Myocyte (in vitro differentiated cells): Measurements from ENCODE around the gene CCDC183. TPM values are rescaled to one million over a fixed set of nuclear protein-coding genes. Genes with fewer than 3 reads are reported as not detected.
"Not testable (repeated sequence)": the region's sequence is repeated elsewhere in the genome, so short reads cannot be mapped to it uniquely, and the experiment has no call there.

ENCODE experiments used
- DNase-seq: peaks from one replicate; pipeline ENCODE4 v3.0.0-alpha.2; 2012; ENCODE audit warnings: low read depth
- total RNA-seq: library from RNA; depleted of rRNA; stranded (reverse); fragments of >200 nt; gene quantifications from 2 replicates; pipeline ENCODE4 v1.2.3, GENCODE V29; 2014

Gene CCDC183
- total RNA-seq, 1 donor from 2014 or later = 0.70 TPM

GRCh38 chr9:136837146-136837855 lies 41.2 kb downstream of the CCDC183 start:
- no peak for DNase-seq

DNA sequence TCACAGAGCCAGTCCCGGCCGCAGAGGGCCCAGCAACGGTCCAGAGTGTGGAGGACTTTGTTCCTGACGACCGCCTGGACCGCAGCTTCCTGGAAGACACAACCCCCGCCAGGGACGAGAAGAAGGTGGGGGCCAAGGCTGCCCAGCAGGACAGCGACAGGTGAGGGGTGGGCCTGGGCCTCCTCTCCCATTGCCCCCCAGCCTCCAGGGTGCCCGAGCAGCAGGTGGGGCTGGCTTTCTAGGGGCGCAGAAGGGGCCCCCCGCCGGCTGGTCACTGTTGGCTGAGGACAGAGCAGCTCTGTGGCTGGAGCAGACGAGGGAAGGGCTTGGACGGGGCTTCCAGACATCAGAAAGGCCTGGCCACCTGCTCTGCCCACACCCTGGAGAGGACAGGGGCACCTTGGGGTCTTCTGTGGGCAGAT lies 41.7 kb downstream of the CCDC183 start:
- DNase-seq = not testable (repeated sequence)

DNA sequence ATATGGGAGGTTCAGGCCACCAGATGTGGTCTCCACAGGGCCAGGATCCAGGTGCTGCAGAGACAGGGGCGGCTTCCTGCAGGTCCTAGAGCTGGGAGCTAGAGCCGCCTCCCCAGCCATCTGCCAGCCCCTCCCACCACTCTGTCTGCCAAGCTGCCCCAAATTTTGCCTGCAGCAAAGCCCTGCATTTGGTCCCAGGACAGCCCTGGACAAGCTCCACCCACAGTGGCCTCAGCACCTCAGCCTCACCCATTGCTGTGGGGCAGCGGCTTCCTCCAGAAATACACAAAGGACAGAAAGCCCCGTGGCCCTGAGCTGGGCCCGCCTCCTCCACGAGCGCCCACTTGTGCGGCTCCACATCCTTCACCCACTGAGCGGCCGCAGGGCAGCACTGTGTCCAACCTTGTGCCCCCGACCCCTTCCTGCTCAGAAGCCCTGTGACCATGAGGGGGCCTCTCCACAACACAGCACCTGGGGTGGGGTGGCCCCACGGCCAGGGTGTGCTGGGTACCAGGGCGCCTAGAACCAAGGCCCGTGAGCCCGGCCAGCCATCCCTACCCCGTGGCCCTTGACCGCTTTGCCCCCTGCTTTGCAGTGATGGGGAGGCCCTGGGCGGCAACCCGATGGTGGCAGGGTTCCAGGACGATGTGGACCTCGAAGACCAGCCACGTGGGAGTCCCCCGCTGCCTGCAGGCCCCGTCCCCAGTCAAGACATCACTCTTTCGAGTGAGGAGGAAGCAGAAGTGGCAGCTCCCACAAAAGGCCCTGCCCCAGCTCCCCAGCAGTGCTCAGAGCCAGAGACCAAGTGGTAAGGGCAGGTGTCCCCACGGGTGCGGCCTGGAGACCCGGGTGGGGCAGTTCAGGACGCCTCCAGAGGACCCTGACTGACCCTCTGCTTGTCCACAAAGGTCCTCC lies 42.4 kb downstream of the CCDC183 start:
- DNase-seq = no peak

GRCh38 chr9:136839229-136840139 lies 43.3 kb downstream of the CCDC183 start:
- no peak for DNase-seq

GRCh38 chr9:136840140-136840876 lies 44.2 kb downstream of the CCDC183 start:
- DNase-seq = no peak

DNA sequence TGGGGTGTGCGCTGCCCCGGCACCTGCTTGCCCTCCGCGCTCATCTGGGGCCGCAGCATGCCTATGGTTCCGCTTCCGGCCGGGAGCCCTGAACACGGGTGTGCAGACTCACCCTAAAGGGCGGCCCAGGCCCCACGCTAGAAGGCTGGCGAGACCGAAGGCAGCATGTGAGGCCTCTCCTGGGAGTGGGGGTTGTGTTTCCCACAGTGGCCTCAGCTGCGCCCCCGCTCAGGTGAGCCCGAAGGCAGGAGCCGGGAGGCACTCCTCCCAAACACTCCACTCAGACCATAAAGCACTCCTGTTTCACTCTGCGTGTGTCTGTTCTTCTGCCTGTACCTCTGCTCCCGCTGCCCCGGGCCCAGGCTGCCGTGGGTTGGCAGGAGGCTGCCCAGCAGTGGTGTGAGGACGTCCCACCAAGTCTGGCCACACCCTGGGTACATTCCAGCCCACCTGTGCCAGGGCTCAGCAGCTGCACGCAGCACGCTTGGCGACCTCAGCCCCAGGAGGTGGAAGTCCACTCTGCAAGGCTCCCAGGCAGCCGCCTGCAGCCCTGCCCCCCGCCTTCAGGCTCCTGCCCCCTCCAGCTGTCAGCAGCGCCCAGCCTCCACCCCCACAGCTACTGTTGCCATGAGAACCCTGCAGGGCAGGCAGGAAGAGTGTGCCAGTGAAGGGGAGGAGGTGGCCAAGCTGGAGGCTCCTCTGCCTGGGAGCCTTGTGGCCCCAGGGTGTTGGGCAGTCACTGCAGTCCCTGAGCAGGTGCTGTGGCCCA lies 44.9 kb downstream of the CCDC183 start:
- peak; percentile 93 for DNase-seq

DNA sequence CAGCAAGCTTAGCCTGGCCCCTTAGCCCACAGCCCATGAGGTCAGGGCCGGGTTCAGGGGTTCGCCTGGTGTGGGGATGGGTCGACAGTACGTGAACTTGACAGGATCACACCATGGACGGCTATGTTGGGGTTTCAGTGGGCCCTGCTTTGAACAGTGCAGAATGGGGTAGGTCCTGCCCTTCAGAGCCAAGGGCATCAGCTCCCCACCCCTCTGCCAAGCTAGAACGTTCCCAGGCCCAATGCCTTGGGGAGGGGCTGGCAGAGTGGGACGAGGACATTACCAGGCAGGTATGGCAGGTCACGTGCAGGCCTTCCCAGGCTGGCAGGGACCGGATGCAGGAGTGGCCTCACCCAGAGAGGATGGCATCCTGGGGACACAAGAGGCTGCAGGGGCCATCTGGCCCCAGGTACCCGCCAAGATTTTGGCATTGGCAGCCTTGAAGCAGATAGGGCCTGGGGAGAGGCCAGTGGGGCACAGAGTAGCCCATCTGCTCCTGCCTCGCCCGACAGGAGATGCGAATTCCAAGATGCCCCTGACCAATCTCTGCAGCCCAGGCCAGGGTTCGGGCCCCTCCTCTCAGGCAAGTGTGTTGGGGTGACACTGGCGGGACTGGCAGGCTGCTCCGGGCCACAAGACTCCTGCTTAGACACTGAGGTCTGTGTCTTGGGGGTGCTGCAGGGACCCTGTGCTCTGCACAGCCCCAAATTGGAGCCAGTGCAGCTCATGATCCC lies 45.7 kb downstream of the CCDC183 start:
- not testable (repeated sequence) for DNase-seq

- peak; percentile 87 for DNase-seq
Measured at GRCh38 chr9:136842380-136842948, 46.3 kb downstream of the CCDC183 start, which contains the start of gene AJM1. TSS of gene AJM1 (plus strand) at chr9:136842478. CDS start at chr9:136844415, 1,937 bp downstream.

GRCh38 chr9:136843159-136843800 lies 47.1 kb downstream of the CCDC183 start:
- DNase-seq = not testable (repeated sequence)

GRCh38 chr9:136843801-136844740 lies 47.9 kb downstream of the CCDC183 start:
- not testable (repeated sequence) for DNase-seq

- DNase-seq = no peak
Measured at GRCh38 chr9:136844761-136845464, 48.8 kb downstream of the CCDC183 start.

GRCh38 chr9:136845465-136846260 lies 49.5 kb downstream of the CCDC183 start:
- DNase-seq = no peak

GRCh38 chr9:136846376-136847087 lies 50.4 kb downstream of the CCDC183 start:
- DNase-seq = no peak

DNA sequence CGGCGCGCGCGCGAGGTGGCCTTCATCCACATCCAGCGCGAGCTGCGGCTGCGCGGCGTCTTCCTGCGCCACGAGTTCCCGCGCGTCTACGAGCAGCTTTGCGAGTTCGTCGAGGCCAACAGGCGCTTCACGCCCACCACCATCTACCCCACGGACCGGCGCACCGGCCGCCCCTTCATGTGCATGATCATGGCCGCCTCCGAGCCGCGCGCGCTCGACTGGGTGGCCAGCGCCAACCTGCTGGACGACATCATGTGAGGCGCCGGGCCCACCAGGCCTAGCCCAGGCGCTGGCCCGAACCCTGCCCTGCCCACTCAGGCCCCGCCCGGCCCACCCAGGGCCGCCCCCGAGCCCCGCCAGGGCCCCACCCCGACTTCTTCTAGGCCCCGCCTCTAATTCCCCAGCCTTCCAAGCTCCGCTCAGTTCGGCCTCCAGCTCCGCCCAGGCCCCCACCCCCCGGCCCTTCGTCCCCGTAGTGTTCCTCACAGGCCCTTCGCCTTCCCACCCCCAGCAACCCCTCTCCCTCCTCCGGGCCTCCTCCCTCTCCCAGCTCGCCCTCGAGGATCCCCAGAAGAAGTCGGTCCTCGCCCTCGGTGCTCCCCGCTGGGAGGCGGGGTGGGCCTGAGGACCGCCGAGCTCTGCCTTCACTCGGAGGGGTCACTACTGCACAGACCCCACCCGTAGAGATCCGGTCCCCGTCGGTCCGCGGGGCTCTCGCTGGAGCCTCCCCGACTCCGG lies 51.1 kb downstream of the CCDC183 start:
- DNase-seq = no peak
